Skin of body (tissue), 2 donors: ENCODE measurements around the gene SLC2A2. TPM values are rescaled to one million over a fixed set of nuclear protein-coding genes. Genes with fewer than 3 reads are reported as not detected.

Source experiments
- DNase-seq: peaks from one replicate; lab custom pipeline; 2025; lab: John Stamatoyannopoulos, UW
- total RNA-seq: library from RNA; depleted of rRNA; stranded (reverse); fragments of >200 nt; gene quantifications from one replicate; pipeline ENCODE4 v1.2.3, GENCODE V29; 2014

Gene SLC2A2
- total RNA-seq, 1 donor from 2014 or later = not detected

DNA sequence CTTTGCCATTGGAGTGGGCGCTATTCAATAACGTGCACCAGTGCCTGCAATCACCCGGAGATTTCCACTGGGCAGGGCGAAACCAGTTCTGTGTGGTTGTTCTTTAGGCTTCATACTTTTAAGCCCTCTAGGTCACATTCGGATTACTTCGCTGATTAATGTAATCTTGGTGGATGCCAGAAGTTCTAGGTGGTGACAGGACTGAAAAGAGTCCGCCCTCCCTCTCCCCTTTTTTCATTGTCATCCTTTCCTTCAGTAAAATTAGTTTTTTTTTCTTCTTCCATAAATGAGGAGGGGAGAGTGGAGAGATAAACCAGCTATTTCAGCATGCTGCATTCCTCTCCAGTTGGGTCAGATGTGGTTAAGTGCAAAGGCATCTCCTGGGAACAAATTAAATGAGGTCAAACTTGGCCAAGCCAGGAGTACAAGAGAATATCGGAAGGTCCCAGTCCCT lies 2.3 kb upstream of the SLC2A2 start:
- DNase-seq = peak; percentile 47

DNA sequence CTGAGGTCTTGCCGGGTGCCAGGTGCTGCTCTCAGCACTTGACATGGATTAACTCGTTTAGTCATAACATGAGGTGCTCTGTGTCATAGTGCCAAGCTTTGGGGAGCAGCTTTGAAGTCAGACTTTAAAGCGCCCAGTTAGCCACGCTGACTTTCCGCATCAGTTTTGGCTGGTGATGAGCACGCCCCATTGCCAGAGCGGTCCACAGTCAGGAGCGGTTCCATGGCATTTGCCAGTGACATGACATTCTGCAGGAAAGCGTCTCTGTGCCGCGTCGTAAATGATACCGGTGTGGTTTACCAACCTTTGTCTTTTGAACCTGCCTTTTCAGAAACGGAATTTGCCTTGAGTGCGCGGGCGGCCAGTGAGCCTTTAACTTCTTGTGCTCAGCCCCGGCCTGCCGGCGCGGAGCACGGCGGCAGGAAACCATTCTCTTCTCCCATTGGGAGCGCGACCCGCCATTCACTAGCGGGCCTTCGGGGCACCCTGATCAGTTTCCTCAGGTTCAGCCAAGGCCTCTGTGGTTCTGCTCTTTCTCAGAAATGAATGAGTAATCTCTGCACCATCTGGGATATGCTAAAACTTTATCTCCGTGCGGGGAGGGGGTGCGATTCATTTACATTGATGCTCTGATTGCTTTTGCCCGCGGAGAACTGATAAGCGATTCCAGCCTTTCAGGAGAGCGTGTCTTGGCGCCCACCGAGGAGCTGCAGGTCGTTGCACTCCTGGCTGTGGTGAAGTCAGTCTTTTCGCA lies 1.7 kb upstream of the SLC2A2 start:
- DNase-seq = no peak

DNA sequence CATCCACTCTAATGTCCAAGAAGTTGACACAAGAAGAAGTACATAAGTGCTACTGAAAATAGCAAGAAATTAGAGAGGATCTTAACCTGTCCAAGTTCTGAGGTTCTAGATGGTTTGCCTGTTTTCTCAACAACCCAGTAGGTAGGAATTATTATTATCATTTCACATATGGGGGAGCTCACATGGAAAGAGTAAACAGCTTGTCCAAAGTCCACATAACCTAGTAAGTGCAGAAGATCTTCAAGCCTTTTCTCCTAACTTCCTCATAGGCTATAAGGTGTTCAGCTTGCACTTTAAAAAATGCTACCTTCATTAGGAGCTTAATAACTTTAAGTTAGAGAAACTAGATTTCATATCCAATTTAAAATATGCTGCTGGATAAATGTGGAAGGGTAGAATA lies 3.0 kb downstream of the SLC2A2 start:
- DNase-seq = no peak

- DNase-seq = no peak
These were observed 5.1 kb downstream of the SLC2A2 start for GRCh38 chr3:171021377-171021776.

DNA sequence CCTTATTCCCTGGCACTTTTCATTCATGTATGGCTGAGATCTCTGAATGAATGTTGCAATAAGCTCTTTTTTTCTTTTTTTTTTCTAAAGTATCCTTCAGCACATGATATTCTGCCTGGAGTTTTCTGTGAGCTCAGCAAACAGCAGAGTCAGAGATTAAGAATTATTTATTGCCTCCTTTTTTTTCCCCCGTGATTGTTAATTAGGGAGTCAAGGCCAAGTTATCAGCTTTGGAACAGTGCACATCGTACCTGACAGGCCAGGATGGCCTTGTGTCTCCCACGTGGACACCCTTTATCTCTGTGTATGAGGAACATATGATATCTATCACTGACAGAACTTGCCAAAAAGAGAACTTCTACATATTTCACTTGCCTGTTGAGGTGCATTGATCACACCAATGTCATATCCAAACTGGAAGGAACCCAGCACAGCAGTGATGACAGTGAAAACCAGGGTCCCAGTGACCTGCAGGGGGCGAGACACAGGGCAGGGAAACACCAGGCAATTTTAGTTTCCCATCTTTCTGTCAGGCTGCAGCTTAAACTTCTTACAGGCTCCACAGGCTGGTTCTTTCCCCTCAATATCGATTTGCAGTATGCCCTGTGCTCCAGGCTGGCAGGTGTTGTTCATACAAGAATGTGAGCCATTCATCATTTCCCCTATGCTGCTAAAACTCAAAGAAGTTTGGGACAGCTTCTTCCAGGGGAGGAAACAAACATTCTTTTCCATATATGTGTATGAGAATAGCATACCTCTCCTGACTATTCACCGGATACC lies 8.2 kb downstream of the SLC2A2 start:
- DNase-seq = no peak

DNA sequence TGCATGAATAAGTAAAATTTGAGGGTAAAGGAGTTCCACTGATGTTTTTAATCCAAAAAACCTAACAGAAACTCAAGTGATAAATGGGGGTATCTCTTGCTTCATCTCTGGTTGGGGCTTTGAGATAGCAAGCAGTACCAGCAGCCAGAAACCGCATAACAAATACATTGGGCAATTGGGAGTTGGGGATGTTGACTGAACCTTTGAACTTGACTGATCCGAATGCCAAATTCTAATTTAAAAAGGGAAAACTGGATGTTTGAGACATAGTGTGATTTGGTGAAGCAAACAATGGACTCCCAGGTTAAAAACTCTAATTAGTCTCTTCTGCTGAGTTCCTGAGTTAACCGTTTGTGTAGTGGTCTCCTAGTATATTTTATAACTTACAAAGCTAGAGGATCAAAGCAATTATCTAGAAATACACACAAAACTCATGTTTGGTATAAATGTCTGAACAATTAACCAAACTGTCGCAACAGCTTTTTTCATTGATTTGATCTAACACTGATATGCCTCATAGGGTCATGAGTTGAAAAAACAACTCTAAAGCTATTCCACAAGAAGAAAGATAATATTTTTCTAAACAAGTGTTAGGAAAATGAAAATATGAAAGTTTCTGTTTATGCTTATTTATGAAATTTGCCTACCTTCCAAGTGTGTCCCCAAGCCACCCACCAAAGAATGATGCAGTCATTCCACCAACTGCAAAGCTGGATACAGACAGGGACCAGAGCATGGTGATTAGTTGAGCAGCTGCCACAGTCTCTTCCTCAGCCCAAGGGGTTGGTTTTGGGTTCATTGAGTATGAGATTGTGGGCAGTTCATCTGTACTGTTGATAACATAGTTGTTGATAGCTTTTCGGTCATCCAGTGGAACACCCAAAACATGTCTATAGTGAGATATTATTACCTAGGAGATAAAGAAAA lies 12.4 kb downstream of the SLC2A2 start:
- no peak for DNase-seq

GRCh38 chr3:171011873-171012336 lies 14.6 kb downstream of the SLC2A2 start:
- no peak for DNase-seq

- no peak for DNase-seq
These were observed 15.2 kb downstream of the SLC2A2 start for GRCh38 chr3:171011109-171011872.

GRCh38 chr3:171007316-171007715 lies 19.2 kb downstream of the SLC2A2 start:
- DNase-seq = no peak

DNA sequence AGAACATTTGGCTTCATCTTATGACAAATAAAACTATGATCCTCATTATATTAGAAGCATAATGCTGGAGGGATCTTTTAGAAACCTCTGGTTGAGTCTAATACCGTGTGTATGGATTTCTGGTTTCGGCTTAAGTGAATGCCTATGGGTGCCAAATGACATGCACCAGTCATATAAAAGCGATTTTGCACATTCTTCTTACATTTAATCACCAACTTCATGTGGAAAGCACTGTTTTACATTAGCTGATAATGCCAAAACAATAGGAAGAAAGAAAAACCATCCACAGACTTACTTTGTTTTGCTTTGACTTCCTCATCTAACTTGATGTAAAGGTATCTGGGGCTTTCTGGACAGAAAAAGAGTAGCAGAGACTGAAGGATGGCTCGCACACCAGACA lies 20.9 kb downstream of the SLC2A2 start:
- DNase-seq = no peak

DNA sequence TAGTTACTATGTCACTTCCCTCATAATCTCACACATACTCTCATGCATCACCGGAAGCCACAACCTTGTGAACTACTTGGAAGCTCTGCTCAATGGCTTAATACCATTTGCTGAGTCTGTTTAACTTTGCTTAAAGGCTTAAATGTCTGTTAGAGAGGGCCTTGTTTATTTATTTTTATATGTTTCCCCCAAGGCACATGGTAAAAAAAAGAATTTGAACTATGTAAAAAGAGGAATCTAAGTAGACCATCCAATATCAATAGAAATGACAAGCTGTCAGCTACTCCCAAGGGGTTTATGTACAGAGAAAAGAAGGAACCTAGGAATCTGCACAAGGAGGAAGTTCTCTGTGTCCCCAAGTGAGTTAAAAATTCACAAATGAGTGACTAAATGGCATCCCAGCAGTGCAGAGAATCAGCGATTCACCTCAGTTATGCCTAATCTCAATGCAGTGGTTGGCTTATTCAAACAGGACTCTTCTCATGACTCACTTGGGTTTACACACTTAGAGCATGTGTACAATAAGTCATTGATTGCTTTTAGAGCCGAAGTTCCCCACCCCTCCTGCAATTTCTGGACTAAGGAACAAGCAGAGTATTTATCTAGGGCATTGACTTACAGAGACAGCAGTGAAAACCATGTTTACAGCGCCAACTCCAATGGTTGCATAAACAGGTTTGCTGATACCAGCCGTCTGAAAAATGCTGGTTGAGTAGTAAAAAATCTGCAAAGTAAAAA lies 24.4 kb downstream of the SLC2A2 start:
- peak; percentile 4 for DNase-seq

DNA sequence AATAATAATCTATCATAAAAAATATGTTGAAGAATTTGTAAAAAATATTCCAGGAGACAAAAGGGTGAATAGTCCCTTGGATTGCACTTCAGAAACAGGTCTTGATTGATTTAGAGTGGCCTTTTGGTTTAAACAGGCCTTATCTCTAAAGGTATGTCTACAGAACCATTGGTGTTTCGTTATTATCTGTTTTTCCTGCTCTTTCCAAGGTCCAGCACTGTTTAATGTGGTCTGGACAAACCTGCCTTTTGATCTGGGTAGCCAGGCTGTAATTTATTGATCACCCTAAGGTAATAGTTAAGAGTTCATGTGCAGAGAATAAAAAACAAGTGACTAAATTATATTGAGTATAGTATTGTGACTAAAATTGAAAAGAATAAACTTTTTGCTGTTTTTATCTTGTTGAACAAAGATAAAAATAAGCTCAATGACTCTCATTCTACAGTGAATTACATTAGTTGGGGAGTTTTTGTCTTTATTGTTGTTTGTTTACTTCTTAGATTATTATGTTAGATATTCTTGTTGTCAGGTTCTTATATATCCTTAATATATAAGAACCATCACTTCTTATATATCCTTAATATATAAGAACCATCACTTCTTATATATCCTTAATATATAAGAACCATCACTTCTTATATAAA lies 25.1 kb downstream of the SLC2A2 start:
- DNase-seq = no peak

- no peak for DNase-seq
These were observed 26.2 kb downstream of the SLC2A2 start for GRCh38 chr3:171000281-171000680.

DNA sequence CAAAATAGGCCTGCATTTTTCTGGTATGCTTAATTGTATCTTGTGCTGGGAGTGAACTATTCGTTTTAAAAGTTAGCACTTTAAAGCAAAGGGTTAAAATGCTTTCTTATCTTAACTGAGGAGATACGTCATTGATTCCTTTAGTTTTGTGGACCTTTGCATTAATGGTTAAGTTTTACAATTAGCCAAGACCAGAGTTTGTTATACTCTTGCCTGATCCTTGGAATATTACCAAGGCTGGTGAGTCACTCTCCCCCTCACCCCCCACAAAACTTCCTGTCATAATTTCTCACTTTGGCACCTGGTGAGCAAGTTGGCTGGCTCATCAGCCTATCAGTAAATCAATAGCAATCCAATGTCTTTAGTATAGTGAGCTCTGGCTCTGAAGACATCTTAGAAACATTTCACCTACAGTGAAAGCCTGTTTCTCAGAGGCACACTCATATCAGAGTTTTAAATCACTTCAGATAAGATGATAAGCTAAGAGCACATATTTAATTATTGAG lies 26.7 kb downstream of the SLC2A2 start:
- DNase-seq = no peak

DNA sequence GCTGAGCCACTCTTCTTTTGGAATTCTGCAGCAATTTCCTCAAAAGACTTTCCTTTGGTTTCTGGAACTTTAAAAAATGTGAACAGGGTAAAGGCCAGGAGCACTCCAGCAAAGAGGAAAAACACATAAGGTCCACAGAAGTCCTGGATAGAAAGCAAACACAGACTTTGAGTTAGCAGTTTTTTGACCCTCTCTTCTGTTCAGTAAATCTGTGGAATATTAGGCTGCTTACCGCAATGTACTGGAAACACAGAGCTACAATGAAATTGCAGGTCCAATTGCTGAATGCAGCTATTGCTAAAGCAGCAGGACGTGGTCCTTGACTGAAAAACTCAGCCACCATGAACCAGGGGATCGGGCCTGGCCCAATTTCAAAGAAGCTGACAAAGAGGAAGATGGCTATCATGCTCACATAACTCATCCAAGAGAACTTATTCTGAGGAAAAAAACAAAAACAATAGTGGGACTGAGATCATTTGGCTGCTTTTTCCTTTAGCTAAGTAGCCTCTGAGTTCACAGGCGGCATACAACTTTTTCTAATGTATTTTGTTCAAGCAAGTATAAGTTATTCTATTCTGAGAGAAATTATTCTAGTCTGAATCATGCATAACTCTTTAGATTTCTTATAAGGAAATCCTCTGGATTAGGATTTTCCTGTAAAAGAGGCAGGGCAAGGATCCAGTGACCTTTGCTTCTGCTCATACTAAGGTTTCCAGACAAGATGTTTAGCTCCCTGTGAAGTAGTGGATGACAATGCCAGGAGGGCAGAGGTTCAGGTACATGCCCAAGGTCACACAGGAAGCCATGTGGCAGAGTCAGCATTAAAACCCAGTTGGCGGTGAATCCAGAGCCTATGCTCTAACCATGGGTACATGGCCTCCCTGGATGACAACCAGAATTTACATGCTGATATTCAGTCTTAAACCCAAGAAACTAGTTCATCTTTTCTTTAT lies 28.3 kb downstream of the SLC2A2 start:
- DNase-seq = no peak

DNA sequence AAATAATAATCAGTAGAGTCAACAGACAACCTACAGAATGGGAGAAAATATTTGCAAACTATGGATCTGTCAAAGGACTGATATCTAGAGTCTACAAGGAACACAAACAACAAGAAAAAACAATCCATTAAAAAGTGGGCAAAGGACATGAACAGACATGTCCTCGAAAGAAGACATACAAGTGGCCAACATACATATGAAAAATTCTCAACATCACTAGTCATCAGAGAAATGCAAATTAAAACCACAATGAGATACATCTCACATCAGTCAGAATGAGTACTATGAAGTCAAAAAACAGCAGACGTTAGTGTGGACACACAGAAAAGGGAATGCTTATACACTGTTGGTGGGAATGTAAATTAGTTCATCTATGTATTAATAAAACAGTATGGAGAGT lies 33.7 kb downstream of the SLC2A2 start:
- DNase-seq = no peak

DNA sequence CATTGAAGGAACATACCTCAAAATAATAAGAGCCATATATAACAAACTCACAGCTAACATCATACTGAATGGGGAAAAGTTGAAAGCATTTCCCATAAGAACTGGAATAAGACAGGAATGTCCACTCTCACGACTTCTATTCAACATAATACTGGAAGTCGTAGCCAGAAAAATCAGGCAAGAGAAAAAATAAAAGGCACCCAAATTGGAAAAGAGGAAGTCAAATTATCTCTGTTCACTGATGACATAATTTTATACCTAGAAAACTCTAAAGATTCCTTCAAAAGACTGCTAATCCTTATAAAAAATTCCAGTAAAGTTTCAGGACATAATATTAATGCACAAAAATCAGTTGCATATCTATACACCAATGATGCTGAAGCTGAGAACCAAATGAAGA lies 34.9 kb downstream of the SLC2A2 start:
- no peak for DNase-seq

DNA sequence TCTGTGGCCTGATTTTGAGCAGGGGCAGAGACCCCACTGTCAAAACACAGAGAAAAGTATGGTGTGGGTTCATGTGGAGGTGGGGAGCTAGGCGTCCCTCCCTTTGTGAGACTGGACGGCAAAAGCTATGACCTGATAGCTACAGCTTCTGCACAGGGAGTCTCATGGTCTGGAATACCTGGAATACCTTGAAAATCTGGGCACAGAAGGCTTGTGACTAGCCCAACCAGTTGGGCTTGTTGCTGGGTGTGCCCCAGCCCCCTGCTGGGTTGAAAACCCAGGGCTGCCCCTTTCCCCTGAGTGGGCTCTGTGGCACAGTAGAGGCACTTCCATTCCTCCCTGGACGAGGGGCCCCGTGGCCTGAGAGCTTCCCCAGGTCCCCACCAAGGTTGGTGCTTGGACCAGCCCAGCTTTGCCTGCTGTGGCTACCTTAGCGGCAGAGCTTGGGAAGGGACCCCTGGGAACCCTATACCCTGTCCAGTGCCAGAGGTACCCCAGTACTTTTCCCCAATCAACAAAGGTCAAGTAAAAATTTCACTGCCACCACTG lies 37.3 kb downstream of the SLC2A2 start:
- no peak for DNase-seq
